ENCODE measurements around the gene PGAP6. TPM values are rescaled to one million over a fixed set of nuclear protein-coding genes. Genes with fewer than 3 reads are reported as not detected.
"Not testable (repeated sequence)": the region's sequence is repeated elsewhere in the genome, so short reads cannot be mapped to it uniquely, and the experiment has no call there.

Gene PGAP6, protein sequence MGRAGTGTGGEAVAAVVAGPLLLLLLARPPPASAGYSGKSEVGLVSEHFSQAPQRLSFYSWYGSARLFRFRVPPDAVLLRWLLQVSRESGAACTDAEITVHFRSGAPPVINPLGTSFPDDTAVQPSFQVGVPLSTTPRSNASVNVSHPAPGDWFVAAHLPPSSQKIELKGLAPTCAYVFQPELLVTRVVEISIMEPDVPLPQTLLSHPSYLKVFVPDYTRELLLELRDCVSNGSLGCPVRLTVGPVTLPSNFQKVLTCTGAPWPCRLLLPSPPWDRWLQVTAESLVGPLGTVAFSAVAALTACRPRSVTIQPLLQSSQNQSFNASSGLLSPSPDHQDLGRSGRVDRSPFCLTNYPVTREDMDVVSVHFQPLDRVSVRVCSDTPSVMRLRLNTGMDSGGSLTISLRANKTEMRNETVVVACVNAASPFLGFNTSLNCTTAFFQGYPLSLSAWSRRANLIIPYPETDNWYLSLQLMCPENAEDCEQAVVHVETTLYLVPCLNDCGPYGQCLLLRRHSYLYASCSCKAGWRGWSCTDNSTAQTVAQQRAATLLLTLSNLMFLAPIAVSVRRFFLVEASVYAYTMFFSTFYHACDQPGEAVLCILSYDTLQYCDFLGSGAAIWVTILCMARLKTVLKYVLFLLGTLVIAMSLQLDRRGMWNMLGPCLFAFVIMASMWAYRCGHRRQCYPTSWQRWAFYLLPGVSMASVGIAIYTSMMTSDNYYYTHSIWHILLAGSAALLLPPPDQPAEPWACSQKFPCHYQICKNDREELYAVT
- total RNA-seq, result 10 to 100 TPM; 30.6 to 31.5 TPM

DNA sequence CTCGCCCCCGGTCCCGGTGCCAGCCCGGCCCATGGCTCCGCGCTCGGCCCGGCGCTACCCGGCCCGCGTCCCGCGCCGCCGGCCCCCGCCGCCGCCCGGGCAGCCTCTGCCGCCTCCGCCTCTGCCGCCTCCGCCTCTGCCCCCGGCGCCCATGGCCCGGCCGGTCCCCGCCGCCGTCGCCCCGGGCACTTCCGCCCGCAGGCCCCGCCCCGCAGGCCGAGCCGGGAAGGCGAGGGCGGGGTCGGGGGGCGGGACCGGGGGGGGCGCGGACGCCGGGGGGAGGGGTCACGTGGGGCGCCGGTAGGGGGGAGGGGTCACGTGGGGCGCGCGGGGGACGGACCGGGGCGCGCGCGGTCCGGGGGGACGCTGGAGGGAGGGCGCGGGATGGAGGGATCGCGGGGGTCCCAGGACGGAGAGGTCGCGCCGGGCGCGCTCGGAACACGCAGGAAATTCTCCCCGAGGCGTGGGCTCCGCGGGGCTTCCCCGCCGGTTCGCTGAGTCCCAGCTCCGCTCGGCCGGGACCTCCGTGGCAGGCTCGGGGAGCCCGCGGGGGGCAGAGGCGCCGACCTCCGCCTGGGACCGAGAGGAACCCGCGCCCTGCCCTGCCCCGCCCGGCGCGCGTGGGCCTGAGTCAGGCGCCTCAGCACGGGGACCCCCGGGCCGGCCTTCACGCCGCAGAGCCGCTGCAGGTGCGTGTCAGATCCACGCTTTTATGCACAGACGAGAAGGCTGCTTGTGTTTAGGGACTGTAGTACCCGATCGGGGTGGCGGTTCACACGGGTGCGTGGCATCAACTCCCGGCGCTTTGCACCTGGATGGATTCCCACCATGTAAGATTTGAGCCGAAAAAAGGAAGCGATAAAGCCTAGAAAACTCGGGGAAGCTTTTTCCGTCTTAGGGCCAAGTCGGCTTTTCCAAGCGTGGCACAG, at the start of gene PGAP6:
Gene PGAP6, minus strand, starts transcription at position 190 of the 929 bp plus-strand sequence. Its CDS starts 157 bp downstream, at position 33.
- no peaks in the 10 kb centered on the region for H3K9me3 Mint-ChIP-seq
- CTCF ChIA-PET, result interaction anchor here (0.9 to 3.5 kb wide), 5 partner anchors 10 to 285 kb away, joined by 3 to 10 read pairs (median 3); partner anchors contain the start of gene DECR2

DNA sequence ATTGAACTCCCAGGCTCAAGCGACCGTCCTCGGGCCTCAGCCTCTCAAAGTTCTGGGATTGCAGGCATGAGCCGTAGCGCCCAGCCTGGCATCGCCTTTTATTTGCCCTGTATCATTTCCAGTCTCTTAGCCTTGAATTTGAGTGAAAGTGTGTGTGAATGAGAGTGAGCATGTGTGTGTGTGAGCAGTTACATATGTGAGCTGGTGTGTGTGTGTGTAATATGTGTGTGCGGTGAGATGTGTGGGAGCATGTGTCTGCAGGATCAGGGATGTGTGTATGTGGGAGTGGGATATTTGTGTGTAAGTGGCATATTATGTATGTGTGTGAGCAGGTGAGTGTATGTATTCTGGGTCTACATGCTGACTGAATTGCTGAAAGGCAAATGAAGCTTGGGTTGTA, 49.1 kb upstream of the PGAP6 start:
- intact Hi-C loops (cut with micrococcal nuclease), result no loop called here
- H3K4me3 Mint-ChIP-seq, result no peak overlapping the region
- no peaks in the 10 kb centered on the region for H3K27me3 Mint-ChIP-seq
- H3K36me3 Mint-ChIP-seq, result peaks cover 4% of the 10 kb centered on the region
- no peaks in the 10 kb centered on the region for H3K9me3 Mint-ChIP-seq
- H3K4me1 Mint-ChIP-seq (ENCODE audit: low read depth), result peaks cover 25% of the 10 kb centered on the region
- POLR2A ChIA-PET, result no interaction called here
- CTCF ChIA-PET, result no interaction called here
- H3K27ac Mint-ChIP-seq, result no peak overlapping the region
- DNase-seq, result no peak

More for the DNA sequence above, at the start of gene PGAP6:
- no peaks in the 10 kb centered on the region for H3K27me3 Mint-ChIP-seq
- peaks cover 22% of the 10 kb centered on the region for H3K4me1 Mint-ChIP-seq (ENCODE audit: low read depth)
- peak; percentile 73 for DNase-seq
- no peak within 1 kb of the TSS for H3K27ac Mint-ChIP-seq
- intact Hi-C loops (cut with micrococcal nuclease), result no loop called here
- POLR2A ChIA-PET, result interaction anchor here (1.1 to 1.2 kb wide), 2 partner anchors 143 to 254 kb away, joined by 3 read pairs; partner anchors contain the start of gene METTL26
- H3K36me3 Mint-ChIP-seq, result no peaks in the 10 kb centered on the region
- H3K4me3 Mint-ChIP-seq, result peak within 1 kb of the TSS; percentile 78

DNA sequence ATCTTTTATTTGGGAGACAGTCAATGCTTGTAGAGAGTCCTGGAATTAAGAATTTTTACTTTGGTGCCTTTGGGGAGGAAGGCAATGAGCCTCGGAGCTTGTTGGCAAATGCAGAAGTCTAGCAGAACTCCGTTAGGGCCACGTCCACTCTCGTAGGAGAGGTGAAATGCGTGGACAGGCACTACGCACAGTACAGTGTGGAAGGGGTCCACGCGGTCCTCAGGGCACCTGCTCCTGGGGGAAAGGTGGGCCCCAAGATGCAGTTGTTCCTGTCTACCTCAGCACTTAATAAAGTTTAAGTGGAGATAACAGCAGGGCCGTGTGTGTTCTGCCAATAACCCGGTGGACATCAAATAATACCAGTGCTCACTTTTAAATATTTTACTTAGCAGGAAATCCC, 45.5 kb upstream of the PGAP6 start:
- Mint-ChIP-seq H3K4me1 (ENCODE audit: low read depth) (peaks cover 34% of the 10 kb centered on the region), H3K27ac (no peak overlapping the region), H3K4me3 (peak overlapping the region; percentile 73), H3K9me3 (no peaks in the 10 kb centered on the region), H3K27me3 (no peaks in the 10 kb centered on the region), H3K36me3 (peaks cover 4% of the 10 kb centered on the region)
- DNase-seq, result no peak
- ChIA-PET POLR2A (no interaction called here), CTCF (interaction anchor here (0.9 kb wide), 1 partner anchor 166 kb away, joined by 4 read pairs; no protein-coding TSS in a partner anchor)
- intact Hi-C loops (cut with micrococcal nuclease), result no loop called here

DNA sequence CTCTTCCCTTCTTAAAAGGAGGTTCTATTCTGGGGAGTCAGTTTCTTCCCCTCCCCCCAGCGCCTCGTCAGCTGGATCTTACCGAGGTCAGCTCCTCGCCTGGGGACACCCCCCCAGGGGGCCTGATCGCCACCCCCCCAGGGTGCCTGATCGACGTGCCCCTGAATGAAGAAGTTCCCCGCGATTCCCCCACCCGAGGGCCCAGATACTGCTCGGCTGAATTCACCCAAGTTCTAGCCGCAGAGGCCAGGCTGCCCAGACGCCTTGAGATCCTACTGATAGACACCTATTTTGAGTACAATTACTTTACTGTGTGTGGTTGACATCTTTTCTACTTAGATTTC, 45.1 kb upstream of the PGAP6 start:
- Mint-ChIP-seq H3K27ac (no peak overlapping the region), H3K4me1 (ENCODE audit: low read depth) (peaks cover 34% of the 10 kb centered on the region), H3K4me3 (peak overlapping the region; percentile 73), H3K27me3 (no peaks in the 10 kb centered on the region), H3K9me3 (no peaks in the 10 kb centered on the region), H3K36me3 (peaks cover 4% of the 10 kb centered on the region)
- POLR2A ChIA-PET, result no interaction called here
- intact Hi-C loops (cut with micrococcal nuclease), result no loop called here
- peak; percentile 15 for DNase-seq
- CTCF ChIA-PET, result no interaction called here

DNA sequence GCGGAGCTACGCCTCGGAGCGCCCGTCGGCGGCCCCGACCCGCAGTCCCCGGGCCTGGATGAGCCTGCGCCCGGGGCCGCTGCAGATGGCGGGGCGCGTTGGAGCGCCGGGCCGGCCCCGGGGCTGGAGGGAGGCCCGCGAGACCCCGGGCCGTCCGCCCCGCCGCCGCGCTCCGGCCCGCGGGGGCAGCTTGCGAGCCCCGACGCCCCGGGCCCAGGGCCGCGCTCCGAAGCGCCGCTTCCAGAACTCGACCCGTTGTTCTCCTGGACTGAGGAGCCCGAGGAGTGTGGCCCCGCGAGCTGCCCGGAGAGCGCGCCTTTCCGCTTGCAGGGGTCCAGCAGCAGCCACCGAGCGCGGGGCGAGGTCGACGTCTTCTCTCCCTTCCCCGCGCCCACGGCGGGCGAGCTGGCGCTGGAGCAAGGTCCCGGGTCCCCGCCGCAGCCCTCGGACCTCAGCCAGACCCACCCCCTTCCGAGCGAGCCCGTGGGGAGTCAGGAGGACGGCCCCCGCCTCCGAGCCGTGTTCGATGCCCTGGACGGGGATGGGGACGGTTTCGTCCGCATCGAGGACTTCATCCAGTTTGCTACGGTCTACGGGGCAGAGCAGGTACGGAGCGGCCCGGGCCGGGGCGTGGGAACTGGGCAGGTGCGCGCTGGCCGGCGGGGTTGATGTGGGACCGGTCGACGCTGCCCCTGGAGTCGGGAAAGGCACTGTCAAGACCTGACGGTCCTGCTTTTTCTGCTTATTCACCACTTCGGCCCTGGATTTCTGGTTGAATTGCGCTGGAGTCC, 44.5 kb upstream of the PGAP6 start:
- peaks cover 4% of the 10 kb centered on the region for H3K36me3 Mint-ChIP-seq
- no peak overlapping the region for H3K27ac Mint-ChIP-seq
- DNase-seq, result peak; percentile 22
- POLR2A ChIA-PET, result interaction anchor here (1.3 kb wide), 1 partner anchor 24 kb away, joined by 6 read pairs; the partner anchor contains the start of gene DECR2
- intact Hi-C loops (cut with micrococcal nuclease), result no loop called here
- H3K4me3 Mint-ChIP-seq, result peak overlapping the region; percentile 73
- H3K27me3 Mint-ChIP-seq, result no peaks in the 10 kb centered on the region
- CTCF ChIA-PET, result interaction anchor here (1.2 to 1.8 kb wide), 4 partner anchors 25 to 210 kb away, joined by 3 to 7 read pairs (median 4); partner anchors contain the start of genes DECR2 and METTL26
- no peaks in the 10 kb centered on the region for H3K9me3 Mint-ChIP-seq
- H3K4me1 Mint-ChIP-seq (ENCODE audit: low read depth), result peaks cover 34% of the 10 kb centered on the region

DNA sequence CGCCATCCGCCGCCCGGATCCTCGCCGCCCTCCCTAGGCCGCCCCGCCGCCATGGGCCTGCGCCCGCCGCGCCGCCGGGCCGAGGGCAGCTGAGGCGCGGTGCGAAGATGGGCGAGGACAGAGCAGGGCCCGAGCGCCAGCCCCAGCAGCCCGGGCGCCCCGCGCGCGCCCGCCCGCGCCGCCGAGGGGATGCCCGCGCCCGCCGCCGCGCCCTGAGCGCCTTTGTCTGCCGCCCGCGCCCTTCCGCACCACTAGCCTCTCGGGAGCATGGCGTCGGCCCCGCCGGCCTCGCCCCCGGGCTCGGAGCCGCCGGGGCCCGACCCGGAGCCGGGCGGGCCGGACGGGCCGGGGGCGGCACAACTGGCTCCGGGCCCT, 43.9 kb upstream of the PGAP6 start:
- H3K27ac Mint-ChIP-seq, result no peak overlapping the region
- intact Hi-C loops (cut with micrococcal nuclease), result loop anchor here (1.0 kb wide), 1 partner anchor 25 kb away; no protein-coding TSS in a partner anchor
- DNase-seq, result no peak

DNA sequence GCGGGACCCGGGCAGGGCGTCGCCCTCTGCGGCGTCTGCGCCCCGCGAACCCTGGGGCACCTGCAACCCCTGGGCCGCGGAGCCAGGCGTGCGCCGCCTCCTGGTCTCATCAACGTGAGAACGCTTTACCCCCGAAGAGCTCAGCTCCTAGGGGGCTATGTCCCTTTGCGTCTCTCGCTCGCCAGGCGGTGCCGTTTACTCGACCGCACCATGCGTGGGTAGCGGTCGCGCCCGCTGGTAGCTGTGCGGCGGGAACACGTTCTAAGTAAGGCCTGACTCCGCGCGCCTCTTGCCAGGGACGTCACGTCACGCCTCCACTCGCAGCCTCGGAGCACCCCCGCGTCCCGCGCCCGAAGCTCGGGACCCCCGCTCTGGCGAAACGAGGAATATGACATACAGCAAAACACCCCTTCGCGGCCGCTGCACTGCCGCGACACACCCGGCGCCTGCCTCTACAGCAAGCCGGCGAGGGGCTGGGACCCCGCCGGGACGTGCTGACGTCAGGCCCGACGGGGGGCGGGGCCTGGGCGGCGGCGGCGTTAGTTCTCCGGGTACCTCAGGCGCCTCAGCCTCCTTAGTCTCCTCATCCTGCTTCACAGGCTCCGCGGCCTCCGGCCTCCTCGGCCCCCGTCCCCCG, 43.4 kb upstream of the PGAP6 start, which contains the start of gene RAB11FIP3:
Gene RAB11FIP3, plus strand, starts transcription at position 568 of the 637 bp plus-strand sequence. CDS start 358 bp downstream, outside the sequence.
- DNase-seq, result peak; percentile 87
- Mint-ChIP-seq H3K4me3 (peak within 1 kb of the TSS; percentile 82), H3K27ac (no peak within 1 kb of the TSS), H3K9me3 (no peaks in the 10 kb centered on the region), H3K27me3 (no peaks in the 10 kb centered on the region), H3K36me3 (peaks cover 2% of the 10 kb centered on the region), H3K4me1 (ENCODE audit: low read depth) (peaks cover 31% of the 10 kb centered on the region)
- intact Hi-C loops (cut with micrococcal nuclease), result loop anchor here (1.0 kb wide), 1 partner anchor 25 kb away; no protein-coding TSS in a partner anchor
- ChIA-PET CTCF (interaction anchor here (1.2 to 1.8 kb wide), 4 partner anchors 24 to 211 kb away, joined by 3 to 7 read pairs (median 4); partner anchors contain the start of genes DECR2 and METTL26), POLR2A (interaction anchor here (1.3 kb wide), 1 partner anchor 23 kb away, joined by 6 read pairs; the partner anchor contains the start of gene DECR2)

More for the DNA sequence above, 43.9 kb upstream of the PGAP6 start:
- peak overlapping the region; percentile 82 for H3K4me3 Mint-ChIP-seq
- H3K4me1 Mint-ChIP-seq (ENCODE audit: low read depth), result peaks cover 31% of the 10 kb centered on the region
- peaks cover 2% of the 10 kb centered on the region for H3K36me3 Mint-ChIP-seq
- CTCF ChIA-PET, result interaction anchor here (1.2 to 1.8 kb wide), 4 partner anchors 24 to 211 kb away, joined by 3 to 7 read pairs (median 4); partner anchors contain the start of genes DECR2 and METTL26
- H3K9me3 Mint-ChIP-seq, result no peaks in the 10 kb centered on the region
- POLR2A ChIA-PET, result interaction anchor here (1.3 kb wide), 1 partner anchor 24 kb away, joined by 6 read pairs; the partner anchor contains the start of gene DECR2
- H3K27me3 Mint-ChIP-seq, result no peaks in the 10 kb centered on the region

DNA sequence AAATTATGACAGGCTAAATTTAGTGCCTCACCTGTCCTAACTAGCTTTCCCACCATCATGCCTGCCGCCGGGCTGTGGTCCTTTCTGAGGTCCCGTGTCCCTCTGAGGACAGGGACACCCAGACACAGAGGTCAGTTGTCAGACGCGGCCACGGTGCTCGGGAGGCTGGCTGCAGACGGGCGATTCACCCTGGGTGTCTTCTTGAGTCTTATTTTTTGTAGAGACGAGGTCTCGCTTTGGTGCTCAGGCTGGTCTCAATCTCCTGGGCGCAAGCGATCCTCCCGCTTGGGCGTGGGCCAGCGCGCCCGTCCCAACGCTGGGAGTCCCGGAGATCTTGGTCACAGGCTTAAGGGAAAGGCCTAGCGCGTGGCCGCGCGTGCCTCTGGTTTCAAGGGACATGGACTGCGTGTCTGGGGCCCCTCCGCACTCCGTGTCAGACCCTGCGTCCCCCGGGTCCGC, 42.9 kb upstream of the PGAP6 start:
- H3K27ac Mint-ChIP-seq, result no peak overlapping the region
- DNase-seq, result no peak
- H3K4me3 Mint-ChIP-seq, result peak overlapping the region; percentile 82
- ChIA-PET POLR2A (interaction anchor here (1.3 kb wide), 1 partner anchor 23 kb away, joined by 6 read pairs; the partner anchor contains the start of gene DECR2), CTCF (interaction anchor here (1.2 to 1.8 kb wide), 5 partner anchors 23 to 212 kb away, joined by 3 to 7 read pairs (median 4); partner anchors contain the start of genes DECR2 and METTL26)
- intact Hi-C loops (cut with micrococcal nuclease), result loop anchor here (1.0 kb wide), 1 partner anchor 24 kb away; no protein-coding TSS in a partner anchor
- peaks cover 28% of the 10 kb centered on the region for H3K4me1 Mint-ChIP-seq (ENCODE audit: low read depth)
- H3K27me3 Mint-ChIP-seq, result no peaks in the 10 kb centered on the region
- H3K36me3 Mint-ChIP-seq, result peaks cover 2% of the 10 kb centered on the region
- no peaks in the 10 kb centered on the region for H3K9me3 Mint-ChIP-seq

DNA sequence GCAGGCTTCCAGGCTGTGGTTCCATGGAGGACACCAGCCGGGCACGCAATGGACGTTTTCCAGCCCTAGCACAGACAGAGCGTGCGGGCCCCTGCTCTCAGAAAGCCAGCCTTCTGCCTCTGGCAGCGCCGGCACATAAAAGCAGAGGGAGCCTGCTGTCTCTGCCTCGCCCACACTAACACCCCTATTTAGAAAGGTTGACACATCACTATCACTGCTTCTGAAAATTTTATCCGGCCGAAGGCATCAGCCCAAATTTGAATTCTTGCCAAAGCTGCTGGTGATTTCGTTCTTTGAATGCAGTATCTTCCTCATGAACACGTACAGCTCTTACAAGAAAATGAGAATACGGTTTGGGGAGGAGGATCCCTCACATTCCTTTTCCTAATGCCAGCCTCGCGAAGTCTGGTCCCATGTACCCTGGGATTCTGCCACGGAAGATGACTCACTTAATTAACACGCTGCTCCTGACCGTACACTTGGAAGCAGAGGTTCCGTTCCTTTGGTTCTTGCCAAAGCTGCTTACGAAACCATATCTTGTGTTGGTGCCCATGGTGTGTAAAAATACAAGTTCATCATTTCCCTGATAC, 42.4 kb upstream of the PGAP6 start:
- CTCF ChIA-PET, result interaction anchor here (1.4 kb wide), 1 partner anchor 24 kb away, joined by 4 read pairs; no protein-coding TSS in a partner anchor
- Mint-ChIP-seq H3K27ac (no peak overlapping the region), H3K27me3 (no peaks in the 10 kb centered on the region), H3K4me3 (peak overlapping the region; percentile 82), H3K9me3 (no peaks in the 10 kb centered on the region), H3K36me3 (peaks cover 2% of the 10 kb centered on the region), H3K4me1 (ENCODE audit: low read depth) (peaks cover 28% of the 10 kb centered on the region)
- no peak for DNase-seq
- POLR2A ChIA-PET, result no interaction called here
- intact Hi-C loops (cut with micrococcal nuclease), result no loop called here

DNA sequence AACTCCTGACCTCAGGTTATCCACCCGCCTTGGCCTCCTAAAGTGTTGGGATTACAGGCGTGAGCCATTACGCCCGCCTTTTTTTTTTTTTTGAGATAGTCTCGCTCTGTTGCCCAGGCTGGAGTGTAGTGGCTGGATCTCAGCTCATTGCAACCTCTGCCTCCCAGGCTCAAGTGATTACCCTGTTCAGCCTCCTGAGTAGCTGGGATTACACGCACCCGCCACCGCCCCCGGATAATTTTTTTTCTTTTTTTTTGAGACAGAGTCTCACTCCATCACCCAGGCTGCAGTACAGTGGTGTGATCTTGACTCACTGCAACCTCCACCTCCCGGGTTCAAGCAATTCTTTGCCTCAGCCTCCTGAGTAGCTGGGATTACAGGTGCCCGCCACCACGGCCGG, 40.4 kb upstream of the PGAP6 start:
- CTCF ChIA-PET, result interaction anchor here (0.5 kb wide), 1 partner anchor 314 kb away, joined by 3 read pairs; no protein-coding TSS in a partner anchor
- H3K27ac Mint-ChIP-seq; intact Hi-C loops (cut with micrococcal nuclease); H3K4me3 Mint-ChIP-seq; H3K9me3 Mint-ChIP-seq; DNase-seq; H3K27me3 Mint-ChIP-seq; POLR2A ChIA-PET; H3K36me3 Mint-ChIP-seq: not testable (repeated sequence)
- peaks cover 13% of the 10 kb centered on the region for H3K4me1 Mint-ChIP-seq (ENCODE audit: low read depth)
